HAP-1 (cell line): ENCODE results near the gene POLE.

ENCODE experiments used
- DNase-seq, 2 experiments: peaks; one replicate each; pipeline ENCODE4 v3.0.0-alpha.2; 2016 to 2020; ENCODE audit warnings: low spot score in 2 of 2
- H3K27me3 ChIP-seq: fragments of 250-450 bp; sonication (Bioruptor Pico); 2 replicates; pipeline ENCODE4 v1.5.1; 2020; ENCODE audit warnings: low read depth, mild to moderate bottlenecking, moderate library complexity
- H3K36me3 ChIP-seq: fragments of 250-450 bp; sonication (Bioruptor Pico); replicated peaks from 2 replicates; pipeline ENCODE4 v1.5.1; 2020; ENCODE audit warnings: mild to moderate bottlenecking
- H3K4me1 ChIP-seq: fragments of 250-450 bp; sonication (Bioruptor Pico); 2 replicates; pipeline ENCODE4 v1.5.1; 2020; ENCODE audit warnings: mild to moderate bottlenecking
- H3K4me3 ChIP-seq: fragments of 250-450 bp; sonication (Bioruptor Pico); 2 replicates; pipeline ENCODE4 v1.5.1; 2020; ENCODE audit warnings: mild to moderate bottlenecking, moderate library complexity
- H3K9me3 ChIP-seq: fragments of 250-450 bp; sonication (Bioruptor Pico); 2 replicates; pipeline ENCODE4 v1.5.1; 2020; ENCODE audit warnings: mild to moderate bottlenecking, moderate library complexity
- in situ Hi-C: fragments of 300-500 bp; cut with MboI; formaldehyde crosslinking; loops from 3 replicates; pipeline ENCODE4 v1.14.3; 2020; ENCODE audit warnings: low sequenced_read_pairs, inconsistent platforms, mixed read lengths

POLE gene

DNA sequence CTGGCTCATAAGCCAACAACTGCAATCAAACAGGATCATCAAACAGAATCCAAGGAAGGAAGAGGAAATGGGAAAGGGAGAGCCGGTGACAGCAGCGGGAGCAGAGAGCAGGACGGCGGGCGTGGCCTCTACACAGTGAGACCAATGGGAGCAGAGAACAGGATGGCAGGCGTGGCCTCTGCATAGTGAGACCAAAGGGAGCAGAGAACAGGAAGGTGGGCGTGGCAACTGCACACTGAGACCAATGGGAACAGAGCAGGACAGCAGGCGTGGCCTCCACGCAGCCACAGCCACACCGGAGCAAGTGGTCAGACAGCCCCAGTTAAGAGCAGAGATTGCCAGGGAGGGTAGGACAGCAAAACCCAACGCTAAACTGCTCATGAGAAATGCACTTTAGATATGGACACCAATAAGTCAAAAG is 93.2 kb downstream of the POLE start:
- Histone ChIP-seq H3K4me1 (peaks cover 11% of the 10 kb centered on the region), H3K36me3 (no peaks in the 10 kb centered on the region), H3K4me3 (no peak overlapping the region), H3K9me3 (no peaks in the 10 kb centered on the region), H3K27me3 (no peaks in the 10 kb centered on the region; the same call in 1 of the 2 replicates)
- DNase-seq = peak; percentile 97 to 99
- in situ Hi-C loops = no loop called here

DNA sequence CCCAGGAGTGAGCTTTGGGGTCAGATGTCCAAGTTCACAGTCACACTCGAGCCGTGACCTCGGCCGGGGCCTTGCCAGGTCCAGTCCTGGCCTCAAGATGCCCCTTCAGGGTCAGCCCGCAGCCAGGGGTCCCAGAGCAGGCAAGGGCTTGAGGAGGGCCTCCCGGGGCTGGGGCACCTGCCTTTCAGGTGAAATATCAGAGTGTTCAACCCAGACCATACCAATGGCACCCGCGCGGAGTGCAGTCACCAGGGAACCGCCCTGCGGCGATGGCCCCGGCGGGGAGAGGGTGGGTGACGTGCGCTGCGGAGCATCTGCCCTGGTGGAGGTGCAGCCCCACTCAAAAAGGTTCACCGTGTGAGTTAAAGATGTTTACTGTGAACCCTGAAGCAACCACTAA is 93.6 kb downstream of the POLE start:
- Histone ChIP-seq H3K27me3 (no peaks in the 10 kb centered on the region; the same call in 1 of the 2 replicates), H3K9me3 (no peaks in the 10 kb centered on the region), H3K4me3 (no peak overlapping the region), H3K4me1 (peaks cover 7% of the 10 kb centered on the region), H3K36me3 (no peaks in the 10 kb centered on the region)
- in situ Hi-C loops = no loop called here
- no peak for DNase-seq

DNA sequence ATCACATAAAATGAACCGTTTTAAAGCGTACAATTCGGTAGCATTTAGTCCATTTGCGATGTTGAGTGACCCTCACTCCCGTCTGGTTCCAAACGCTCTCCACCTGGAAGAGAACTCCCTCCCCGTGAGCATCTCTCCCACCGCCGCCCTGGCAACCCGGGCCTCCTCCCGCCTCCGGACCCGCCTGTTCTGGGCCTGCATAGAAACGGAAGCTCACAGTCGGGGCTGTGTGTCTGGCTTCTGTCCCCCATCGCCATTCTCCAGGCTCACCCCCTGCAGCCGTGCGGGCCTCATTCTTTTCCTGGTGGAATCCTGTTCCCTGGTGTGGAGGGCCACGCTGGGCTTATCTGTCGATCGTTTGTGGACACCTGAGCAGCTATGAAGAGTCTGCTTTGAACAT is 94.1 kb downstream of the POLE start:
- Histone ChIP-seq H3K4me1 (peaks cover 7% of the 10 kb centered on the region), H3K9me3 (no peaks in the 10 kb centered on the region), H3K4me3 (no peak overlapping the region), H3K27me3 (no peaks in the 10 kb centered on the region; the same call in 1 of the 2 replicates), H3K36me3 (no peaks in the 10 kb centered on the region)
- in situ Hi-C loops = no loop called here
- DNase-seq = no peak

DNA sequence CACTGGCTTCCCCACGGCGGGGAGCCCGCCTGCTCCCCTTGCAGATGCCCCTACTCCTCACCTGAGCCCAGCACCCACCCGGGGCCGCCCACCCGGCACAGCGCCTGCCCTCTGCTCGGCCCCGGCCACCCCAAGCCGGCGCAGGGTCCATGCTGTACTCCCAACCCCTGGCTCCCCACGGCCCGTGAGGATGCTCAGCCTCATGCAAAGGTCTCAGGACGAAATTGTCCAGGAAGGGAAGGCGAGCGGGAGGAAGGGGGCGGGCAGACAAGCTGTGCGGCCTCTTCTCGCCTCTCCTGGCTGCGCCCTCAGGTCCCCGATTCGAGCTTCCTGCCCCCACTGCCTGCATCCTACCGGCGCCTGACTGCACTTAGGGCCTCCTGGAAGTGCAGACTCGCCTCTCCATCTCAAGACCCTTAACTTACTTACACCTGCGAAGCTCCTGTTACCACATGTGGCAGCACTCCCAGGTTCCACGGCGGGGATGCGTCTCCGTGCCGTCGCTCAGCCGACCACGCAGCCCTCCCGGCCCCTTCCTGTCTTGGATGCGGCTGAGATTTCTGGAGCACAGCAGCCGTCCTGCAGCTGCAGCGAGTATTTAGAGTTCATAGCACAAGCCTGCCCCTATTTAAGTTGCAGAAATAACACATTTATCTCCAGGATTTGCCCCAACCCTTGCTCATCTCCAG is 94.7 kb downstream of the POLE start:
- Histone ChIP-seq H3K27me3 (no peaks in the 10 kb centered on the region; the same call in 1 of the 2 replicates), H3K9me3 (no peaks in the 10 kb centered on the region), H3K36me3 (no peaks in the 10 kb centered on the region), H3K4me1 (peaks cover 4% of the 10 kb centered on the region), H3K4me3 (no peak overlapping the region)
- in situ Hi-C loops = no loop called here
- no peak for DNase-seq

DNA sequence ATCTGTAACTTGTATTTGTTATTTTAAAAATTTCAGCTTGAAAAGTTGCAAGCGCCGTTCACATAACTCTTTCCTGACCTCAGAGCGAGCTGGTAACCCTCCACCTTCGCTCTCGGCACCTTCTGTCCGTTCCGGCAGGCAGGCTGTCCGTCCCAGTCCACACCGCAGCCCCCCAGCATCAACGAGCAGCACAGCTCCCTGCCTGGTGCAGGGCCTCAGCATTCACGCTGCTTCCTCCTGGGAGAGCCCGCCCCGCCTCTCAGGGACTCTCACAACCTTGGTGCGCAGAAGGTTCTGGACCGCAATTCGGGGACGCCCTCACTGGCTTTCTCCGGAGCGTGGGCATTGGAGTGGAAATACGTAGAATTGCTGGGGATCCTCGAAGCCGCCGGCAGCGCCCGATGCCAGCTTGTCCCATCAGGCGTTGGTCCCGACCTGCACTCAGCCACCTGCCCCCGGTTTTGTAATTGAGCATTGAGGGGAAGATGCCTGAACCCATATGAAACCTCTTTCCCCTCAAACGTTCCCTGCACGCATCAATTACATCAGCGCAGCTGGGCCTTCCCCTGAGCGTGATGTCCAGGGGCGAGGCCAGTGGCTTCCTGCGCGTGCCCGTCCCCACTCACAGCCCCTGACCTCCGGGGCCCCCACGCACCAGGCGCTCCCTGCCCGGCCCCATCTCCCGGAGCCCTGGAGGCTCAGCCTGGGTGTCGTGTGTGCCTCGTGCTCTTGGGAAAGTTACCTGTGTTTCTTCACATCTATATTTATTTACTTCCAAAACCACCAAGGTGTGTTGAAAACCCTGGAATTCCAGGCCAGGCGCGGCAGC is 95.8 kb downstream of the POLE start:
- H3K36me3 ChIP-seq = no peaks in the 10 kb centered on the region
- DNase-seq = no peak
- H3K9me3 ChIP-seq = no peaks in the 10 kb centered on the region
- in situ Hi-C loops = no loop called here
- no peak overlapping the region for H3K4me3 ChIP-seq
- H3K27me3 ChIP-seq = no peaks in the 10 kb centered on the region; the same call in 1 of the 2 replicates
- H3K4me1 ChIP-seq = 0 out of 2 replicates have a peak, but pooled peaks cover 2% of the 10 kb centered on the region

DNA sequence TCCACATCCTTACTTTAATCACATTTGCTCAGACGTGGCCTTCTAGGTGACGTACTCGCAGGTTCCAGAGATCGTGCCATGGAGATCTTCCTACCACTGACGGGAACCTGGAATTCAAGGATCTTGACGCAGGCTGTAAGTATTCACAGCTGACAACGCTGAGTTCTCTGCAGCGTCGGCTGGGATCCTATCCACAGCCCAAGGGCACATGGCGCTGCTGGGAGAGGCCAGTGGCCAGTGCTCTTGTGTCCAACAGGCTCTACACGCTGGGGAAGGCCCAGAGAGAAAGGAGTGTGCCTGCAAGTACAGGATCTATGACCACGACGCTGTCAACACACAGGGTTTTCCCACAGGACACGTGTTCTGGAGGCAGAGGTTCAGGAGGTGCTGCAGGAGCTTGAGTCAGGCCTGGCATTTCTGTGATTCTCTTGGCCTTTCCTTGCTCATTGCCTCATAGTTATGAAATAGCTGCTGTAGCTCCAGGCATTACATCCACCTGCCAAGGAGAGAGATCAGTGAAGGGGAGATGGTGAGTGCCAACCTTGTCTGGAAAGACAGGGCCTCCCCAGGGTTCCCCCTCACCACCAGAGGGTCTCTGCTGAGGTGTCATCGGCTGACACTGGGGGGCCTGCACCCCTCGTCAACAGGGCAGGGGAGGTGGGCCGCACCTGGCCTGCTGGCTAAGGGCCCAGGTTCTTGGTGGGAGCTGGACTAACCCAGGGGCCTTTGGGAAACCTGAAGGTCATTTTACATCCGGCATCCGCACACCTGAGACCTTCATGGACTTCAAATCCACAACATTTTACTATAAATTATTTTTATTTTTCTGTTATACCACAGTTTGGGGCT is 98.1 kb downstream of the POLE start:
- 0 out of 2 replicates have a peak, but pooled peaks cover under 1% of the 10 kb centered on the region for H3K4me1 ChIP-seq
- no peak for DNase-seq
- no peaks in the 10 kb centered on the region for H3K9me3 ChIP-seq
- no peaks in the 10 kb centered on the region; the same call in 1 of the 2 replicates for H3K27me3 ChIP-seq
- in situ Hi-C loops = no loop called here
- H3K4me3 ChIP-seq = no peak overlapping the region
- no peaks in the 10 kb centered on the region for H3K36me3 ChIP-seq

DNA sequence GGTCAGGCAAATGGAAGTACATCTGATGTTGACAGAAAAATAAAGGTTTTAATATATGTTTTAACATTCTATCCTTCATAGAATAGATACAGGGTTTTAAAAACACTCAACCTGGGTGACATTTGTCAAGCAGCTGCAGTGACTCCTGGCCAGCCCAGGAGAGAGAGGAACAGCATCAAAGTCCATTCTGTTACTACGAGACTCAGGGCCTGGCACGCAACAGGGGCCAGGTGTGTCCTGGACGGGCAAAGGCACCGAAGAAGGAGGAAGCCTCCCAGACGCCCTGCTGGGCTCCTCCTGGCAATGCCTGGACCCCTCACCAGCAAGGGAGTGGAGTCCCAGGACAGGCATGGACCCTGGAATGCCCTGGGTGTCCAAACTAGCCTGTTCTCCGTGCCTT is 98.8 kb downstream of the POLE start:
- in situ Hi-C loops = no loop called here

DNA sequence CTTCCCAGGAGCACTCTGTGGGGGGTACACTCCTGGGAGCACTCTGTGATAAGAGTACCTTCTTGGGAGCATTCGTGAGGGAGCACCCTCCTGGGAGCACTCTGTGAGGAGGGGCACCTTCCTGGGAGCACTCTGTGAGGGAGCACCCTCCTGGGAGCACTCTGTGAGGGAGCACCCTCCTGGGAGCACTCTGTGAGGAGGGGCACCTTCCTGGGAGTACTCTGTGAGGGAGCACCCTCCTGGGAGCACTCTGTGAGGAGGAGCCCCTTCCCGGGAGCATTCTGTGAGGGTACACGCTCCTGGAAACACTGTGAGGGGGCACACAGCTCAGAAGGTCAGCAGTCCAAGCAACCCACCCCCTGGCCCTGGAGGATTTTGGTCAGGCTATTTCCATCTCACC is 99.4 kb downstream of the POLE start:
- Histone ChIP-seq H3K27me3 (no peaks in the 10 kb centered on the region; the same call in 1 of the 2 replicates), H3K4me3 (no peak overlapping the region), H3K36me3 (no peaks in the 10 kb centered on the region), H3K4me1 (no peaks in the 10 kb centered on the region), H3K9me3 (no peaks in the 10 kb centered on the region)
- in situ Hi-C loops = no loop called here
- no peak for DNase-seq

More for the DNA sequence above, 98.8 kb downstream of the POLE start:
- Histone ChIP-seq H3K9me3 (no peaks in the 10 kb centered on the region), H3K4me3 (no peak overlapping the region), H3K36me3 (no peaks in the 10 kb centered on the region), H3K27me3 (no peaks in the 10 kb centered on the region; the same call in 1 of the 2 replicates), H3K4me1 (no peaks in the 10 kb centered on the region)
- DNase-seq = no peak

DNA sequence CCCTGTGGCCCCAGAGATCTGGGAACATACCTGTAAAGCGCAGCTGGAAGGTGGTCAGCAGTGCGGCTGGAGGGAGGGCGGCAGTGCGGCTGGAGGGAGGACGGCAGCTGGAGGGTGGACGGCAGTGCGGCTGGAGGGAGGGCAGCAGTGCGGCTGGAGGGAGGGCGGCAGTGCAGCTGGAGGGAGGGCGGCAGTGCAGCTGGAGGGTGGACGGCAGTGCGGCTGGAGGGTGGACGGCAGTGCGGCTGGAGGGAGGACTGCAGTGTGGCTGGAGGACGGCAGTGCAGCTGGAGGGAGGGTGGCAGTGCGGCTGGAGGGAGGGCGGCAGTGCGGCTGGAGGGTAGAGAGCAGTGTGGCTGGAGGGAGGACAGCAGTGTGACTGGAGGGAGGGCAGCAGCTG is 100.2 kb downstream of the POLE start:
- in situ Hi-C loops = no loop called here
- H3K27me3 ChIP-seq = no peaks in the 10 kb centered on the region; the same call in 1 of the 2 replicates
- DNase-seq = no peak
- no peaks in the 10 kb centered on the region for H3K9me3 ChIP-seq
- no peaks in the 10 kb centered on the region for H3K4me1 ChIP-seq
- no peak overlapping the region for H3K4me3 ChIP-seq
- H3K36me3 ChIP-seq = no peaks in the 10 kb centered on the region; the same call in 1 of the 2 replicates

DNA sequence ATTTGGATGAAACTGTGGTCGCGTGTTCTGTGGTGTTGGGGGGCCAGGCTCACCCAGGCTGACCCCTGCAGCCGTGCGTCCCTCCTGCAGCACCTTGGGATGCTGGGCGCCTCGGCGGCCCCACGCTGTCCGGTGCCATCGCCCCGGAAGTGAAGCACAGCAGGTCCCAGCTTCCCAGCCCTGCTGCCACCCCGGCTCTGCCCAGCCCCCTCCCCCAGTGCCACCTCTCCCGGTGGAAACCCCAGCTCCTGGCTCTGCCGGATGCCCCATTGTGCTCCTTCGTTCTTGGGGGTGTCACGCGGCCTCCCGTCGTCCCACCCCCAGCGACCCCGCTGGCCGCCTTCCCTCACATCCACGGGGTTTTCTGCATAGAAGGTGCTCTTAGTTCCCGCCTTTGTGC is 102.0 kb downstream of the POLE start:
- DNase-seq = no peak
- Histone ChIP-seq H3K36me3 (peaks cover 12% of the 10 kb centered on the region), H3K9me3 (no peaks in the 10 kb centered on the region), H3K27me3 (no peaks in the 10 kb centered on the region), H3K4me1 (no peaks in the 10 kb centered on the region), H3K4me3 (no peak overlapping the region)
- in situ Hi-C loops = no loop called here

DNA sequence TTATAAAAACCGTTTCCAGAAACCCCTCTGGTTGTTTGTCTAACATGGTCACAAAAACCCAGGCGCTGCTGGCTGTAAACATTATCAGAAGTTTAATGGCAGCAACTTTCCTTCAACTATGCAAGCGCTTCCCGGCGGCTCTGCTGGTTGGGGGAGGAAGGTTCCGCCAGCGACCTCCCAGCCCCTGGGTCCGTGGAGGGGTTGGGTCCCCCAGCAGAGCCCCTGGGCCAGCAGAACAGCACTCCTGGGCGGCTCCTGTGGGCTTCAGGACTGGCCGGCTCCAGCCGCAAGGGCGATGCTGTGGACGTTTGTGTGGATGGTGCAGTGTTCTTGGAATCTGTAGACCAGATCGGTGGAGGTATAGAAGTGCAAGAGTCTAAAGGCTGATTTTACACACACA is 102.7 kb downstream of the POLE start:
- Histone ChIP-seq H3K4me1 (no peaks in the 10 kb centered on the region), H3K4me3 (no peak overlapping the region), H3K36me3 (peaks cover 17% of the 10 kb centered on the region), H3K27me3 (no peaks in the 10 kb centered on the region), H3K9me3 (no peaks in the 10 kb centered on the region)
- in situ Hi-C loops = no loop called here
- no peak for DNase-seq

DNA sequence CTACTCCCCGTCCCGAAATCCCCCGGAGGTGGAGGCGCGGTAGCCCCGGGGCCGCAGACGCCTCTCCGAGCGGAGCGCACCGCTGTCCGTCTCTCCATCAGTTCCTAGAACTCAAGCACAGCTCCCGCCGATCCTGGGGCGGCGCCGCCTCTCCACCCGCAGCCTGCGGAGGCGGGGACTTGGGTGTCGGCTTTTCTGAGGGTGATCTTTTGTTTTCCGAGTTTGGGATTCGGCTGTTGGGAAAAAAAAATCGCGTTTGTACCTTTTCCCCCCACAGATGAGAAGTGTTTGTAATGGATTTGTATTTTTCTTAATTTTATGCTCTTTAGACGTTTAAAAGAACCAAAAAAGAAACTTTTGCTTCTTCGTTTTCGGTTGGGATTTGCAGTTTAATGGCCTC is 103.4 kb downstream of the POLE start:
- Histone ChIP-seq H3K4me1 (no peaks in the 10 kb centered on the region), H3K4me3 (no peak overlapping the region), H3K9me3 (no peaks in the 10 kb centered on the region), H3K36me3 (peaks cover 20% of the 10 kb centered on the region), H3K27me3 (no peaks in the 10 kb centered on the region)
- in situ Hi-C loops = no loop called here
- DNase-seq = no peak

DNA sequence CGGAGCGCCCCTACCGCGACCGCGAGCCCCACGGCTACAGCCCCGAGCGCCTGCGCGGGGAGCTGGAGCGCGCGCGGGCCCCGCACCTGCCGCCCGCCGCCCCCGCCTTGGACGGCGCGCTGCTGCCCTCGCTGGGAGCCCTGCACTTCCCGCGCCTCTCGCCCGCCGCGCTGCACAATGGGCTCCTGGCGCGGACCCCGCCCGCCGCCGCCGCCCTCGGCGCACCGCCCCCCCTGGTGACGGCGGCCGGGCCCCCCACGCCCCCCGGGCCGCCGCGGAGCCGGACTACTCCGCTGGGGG is 103.8 kb downstream of the POLE start:
- H3K4me1 ChIP-seq = no peaks in the 10 kb centered on the region
- H3K36me3 ChIP-seq = peaks cover 20% of the 10 kb centered on the region
- no peaks in the 10 kb centered on the region for H3K9me3 ChIP-seq
- H3K27me3 ChIP-seq = no peaks in the 10 kb centered on the region
- no peak overlapping the region for H3K4me3 ChIP-seq
- DNase-seq = no peak
- in situ Hi-C loops = no loop called here
